ENCODE measurements around the gene SH3PXD2A. TPM values are rescaled to one million over a fixed set of nuclear protein-coding genes. Genes with fewer than 3 reads are reported as not detected.
A peak's percentile ranks its signal among the peaks of the same experiment; 100 is the strongest.

The SH3PXD2A gene
- total RNA-seq, 1 donor from 2014 or later = 35.2 TPM

DNA sequence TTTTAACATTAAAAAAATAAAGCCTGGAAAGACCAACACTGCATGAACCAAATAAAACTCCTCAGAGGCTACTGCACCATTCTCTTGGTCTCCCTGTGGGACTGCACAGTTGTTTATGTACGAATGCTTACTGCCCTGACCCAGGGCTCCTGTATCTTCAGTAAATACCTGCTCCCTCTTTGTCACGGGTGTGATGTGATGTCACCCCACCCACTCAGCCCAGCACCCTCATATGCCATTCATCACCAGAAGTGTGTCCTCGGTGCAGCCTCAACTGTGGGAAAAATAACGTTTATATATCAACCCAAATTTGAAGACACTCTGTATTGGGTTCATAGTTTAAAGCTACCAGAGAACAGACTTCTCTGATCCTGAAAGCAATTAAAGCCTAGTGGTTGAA, 14.0 kb upstream of the SH3PXD2A start:
- H3K27ac ChIP-seq = no peak overlapping the region
- no peaks in the 10 kb centered on the region for H3K9me3 ChIP-seq
- ATAC-seq = no peak
- no peaks in the 10 kb centered on the region for H3K27me3 ChIP-seq
- no peak overlapping the region for H3K4me3 ChIP-seq
- intact Hi-C loops (cut with DNase I) = no loop called here
- no peaks in the 10 kb centered on the region for H3K4me1 ChIP-seq
- no peaks in the 10 kb centered on the region for H3K36me3 ChIP-seq
- TF ChIP-seq, protein P1, sequence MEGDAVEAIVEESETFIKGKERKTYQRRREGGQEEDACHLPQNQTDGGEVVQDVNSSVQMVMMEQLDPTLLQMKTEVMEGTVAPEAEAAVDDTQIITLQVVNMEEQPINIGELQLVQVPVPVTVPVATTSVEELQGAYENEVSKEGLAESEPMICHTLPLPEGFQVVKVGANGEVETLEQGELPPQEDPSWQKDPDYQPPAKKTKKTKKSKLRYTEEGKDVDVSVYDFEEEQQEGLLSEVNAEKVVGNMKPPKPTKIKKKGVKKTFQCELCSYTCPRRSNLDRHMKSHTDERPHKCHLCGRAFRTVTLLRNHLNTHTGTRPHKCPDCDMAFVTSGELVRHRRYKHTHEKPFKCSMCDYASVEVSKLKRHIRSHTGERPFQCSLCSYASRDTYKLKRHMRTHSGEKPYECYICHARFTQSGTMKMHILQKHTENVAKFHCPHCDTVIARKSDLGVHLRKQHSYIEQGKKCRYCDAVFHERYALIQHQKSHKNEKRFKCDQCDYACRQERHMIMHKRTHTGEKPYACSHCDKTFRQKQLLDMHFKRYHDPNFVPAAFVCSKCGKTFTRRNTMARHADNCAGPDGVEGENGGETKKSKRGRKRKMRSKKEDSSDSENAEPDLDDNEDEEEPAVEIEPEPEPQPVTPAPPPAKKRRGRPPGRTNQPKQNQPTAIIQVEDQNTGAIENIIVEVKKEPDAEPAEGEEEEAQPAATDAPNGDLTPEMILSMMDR (IDR thresholded peaks at IDR 0.05) = no peak
- DNase-seq = no peak

GRCh38 chr10:103868200-103868599, 12.8 kb upstream of the SH3PXD2A start:
- intact Hi-C loops (cut with DNase I) = no loop called here

GRCh38 chr10:103861505-103861904, 6.1 kb upstream of the SH3PXD2A start:
- no peak overlapping the region for H3K27ac ChIP-seq

More at GRCh38 chr10:103868200-103868599, 12.8 kb upstream of the SH3PXD2A start:
- Histone ChIP-seq H3K9me3 (no peaks in the 10 kb centered on the region), H3K4me3 (no peak overlapping the region), H3K27me3 (no peaks in the 10 kb centered on the region), H3K27ac (no peak overlapping the region), H3K4me1 (no peaks in the 10 kb centered on the region), H3K36me3 (no peaks in the 10 kb centered on the region)
- TF ChIP-seq, protein P1 (IDR thresholded peaks at IDR 0.05) = no peak
- ATAC-seq (no peak), DNase-seq (no peak)

GRCh38 chr10:103859161-103860086, 4.0 kb upstream of the SH3PXD2A start:
- no peaks in the 10 kb centered on the region for H3K36me3 ChIP-seq
- peak; percentile 72 for ATAC-seq
- peaks cover 5% of the 10 kb centered on the region for H3K4me1 ChIP-seq
- no peaks in the 10 kb centered on the region for H3K27me3 ChIP-seq
- DNase-seq = no peak
- H3K27ac ChIP-seq = no peak overlapping the region
- intact Hi-C loops (cut with DNase I) = loop anchor here (5.0 kb wide), 1 partner anchor 147 kb away; no protein-coding TSS in a partner anchor
- H3K9me3 ChIP-seq = no peaks in the 10 kb centered on the region
- TF ChIP-seq, protein P1 (IDR thresholded peaks at IDR 0.05) = peak; percentile 78
- no peak overlapping the region for H3K4me3 ChIP-seq

More at GRCh38 chr10:103861505-103861904, 6.1 kb upstream of the SH3PXD2A start:
- TF ChIP-seq, protein P1 (IDR thresholded peaks at IDR 0.05) = no peak
- intact Hi-C loops (cut with DNase I) = no loop called here
- H3K36me3 ChIP-seq = no peaks in the 10 kb centered on the region
- no peaks in the 10 kb centered on the region for H3K4me1 ChIP-seq
- ATAC-seq (no peak), DNase-seq (no peak)
- no peaks in the 10 kb centered on the region for H3K27me3 ChIP-seq
- H3K9me3 ChIP-seq = no peaks in the 10 kb centered on the region
- H3K4me3 ChIP-seq = no peak overlapping the region

DNA sequence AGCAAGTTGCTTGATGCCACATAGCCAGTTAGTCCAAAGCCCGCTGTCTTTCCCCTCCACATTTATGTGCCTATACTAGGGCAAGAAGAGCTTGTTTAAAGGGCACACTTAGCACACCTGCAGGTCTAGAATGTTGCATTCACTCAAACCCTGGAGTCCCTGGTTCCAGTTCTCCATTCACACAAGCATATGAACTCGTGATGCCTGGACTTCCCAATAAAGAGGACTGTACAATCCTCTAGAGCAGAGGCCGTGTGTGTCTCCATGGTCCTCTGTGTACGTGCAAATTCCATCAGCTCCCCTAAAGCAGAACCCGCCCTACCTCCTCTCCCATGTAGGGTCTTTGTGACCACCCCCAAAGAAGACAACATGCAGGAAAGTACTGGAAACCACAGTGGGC, 3.0 kb upstream of the SH3PXD2A start:
- no peaks in the 10 kb centered on the region for H3K36me3 ChIP-seq
- intact Hi-C loops (cut with DNase I) = loop anchor here (5.0 kb wide), 1 partner anchor 146 kb away; no protein-coding TSS in a partner anchor
- ATAC-seq (no peak), DNase-seq (no peak)
- no peak overlapping the region for H3K27ac ChIP-seq
- H3K4me1 ChIP-seq = peaks cover 13% of the 10 kb centered on the region
- H3K4me3 ChIP-seq = no peak overlapping the region
- TF ChIP-seq, protein P1 (IDR thresholded peaks at IDR 0.05) = no peak
- H3K9me3 ChIP-seq = no peaks in the 10 kb centered on the region
- no peaks in the 10 kb centered on the region for H3K27me3 ChIP-seq
